ENCODE data around the gene AGAP2.
"Not testable (repeated sequence)": the region's sequence is repeated elsewhere in the genome, so short reads cannot be mapped to it uniquely, and the experiment has no call there.

The AGAP2 gene

DNA sequence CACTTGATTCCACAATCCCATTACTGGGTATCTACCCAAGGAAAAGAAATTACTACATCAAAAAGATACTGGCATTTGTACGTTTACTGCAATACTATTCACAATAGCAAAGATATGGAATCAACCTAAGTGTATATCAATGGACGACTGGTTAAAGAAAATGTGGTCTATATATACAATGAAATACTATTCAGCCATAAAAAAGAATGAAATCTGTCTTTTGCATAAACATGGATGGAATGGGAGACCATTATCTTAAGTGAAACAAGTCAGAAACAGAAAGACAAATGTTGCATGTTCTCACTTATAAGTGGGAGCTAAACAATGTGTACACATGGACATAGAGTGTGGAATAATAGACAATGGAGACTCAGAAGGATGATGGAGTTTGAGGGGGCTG, 49.6 kb downstream of the AGAP2 start:
- DNase-seq: no peak

DNA sequence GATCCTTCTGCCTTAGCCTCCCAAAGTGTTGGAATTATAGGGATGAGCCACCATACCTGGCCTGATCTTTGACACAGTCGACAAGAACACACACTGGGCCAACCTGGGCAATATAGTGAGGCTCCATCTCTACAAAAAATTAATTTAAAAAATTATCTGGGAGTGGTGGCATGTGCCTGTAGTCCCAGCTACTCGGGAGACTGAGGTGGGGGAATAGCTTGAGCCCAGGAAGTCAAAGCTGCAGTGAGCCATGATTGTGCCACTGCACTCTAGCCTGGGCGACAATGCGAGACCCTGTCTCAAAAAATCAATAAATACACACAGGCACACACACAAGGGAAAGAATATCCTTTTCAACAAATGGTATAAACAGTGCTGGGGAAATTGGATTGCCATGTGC, 50.7 kb downstream of the AGAP2 start:
- DNase-seq: no peak

- no peak for DNase-seq
These were observed 58.8 kb downstream of the AGAP2 start for GRCh38 chr12:57679697-57680096.

GRCh38 chr12:57677947-57678346, 60.6 kb downstream of the AGAP2 start:
- not testable (repeated sequence) for DNase-seq

DNA sequence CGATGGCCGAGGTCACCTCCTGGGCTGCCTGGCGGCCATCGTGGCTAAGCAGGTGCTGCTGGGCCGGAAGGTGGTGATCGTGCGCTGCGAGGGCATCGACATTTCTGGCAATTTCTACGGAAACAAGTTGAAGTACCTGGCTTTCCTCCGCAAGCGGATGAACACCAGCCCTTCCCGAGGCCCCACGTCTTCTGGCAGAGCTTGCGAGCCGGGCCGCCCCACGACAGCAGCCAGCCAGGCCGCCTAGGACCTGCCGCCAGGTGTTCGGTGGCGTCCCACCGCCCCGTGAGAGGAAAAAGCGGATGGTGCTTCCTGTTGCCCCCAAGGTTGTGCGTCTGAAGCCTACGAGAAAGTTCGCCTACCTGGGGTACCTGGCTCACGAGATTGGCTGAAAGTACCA, 63.9 kb downstream of the AGAP2 start:
- no peak for DNase-seq

Data from activated CD4-positive, alpha-beta T cell treated with anti-CD3 and anti-CD28 coated beads for 4 hours (primary cell).